Psoas muscle (tissue), 8 donors: ENCODE results near the gene MYO1D. TPM values are rescaled to one million over a fixed set of nuclear protein-coding genes. Genes with fewer than 3 reads are reported as not detected.

Experiments used
- ATAC-seq, 4 donors: fragments of 200-7000 bp; cut with Tn5 transposase; one replicate each; pipeline ENCODE4 v1.9.1; 2020; ENCODE audit warnings: moderate library complexity in 3 of 4, mild to moderate bottlenecking in 2 of 4
- DNase-seq, 2 donors: peaks; one replicate each; pipeline ENCODE4 v3.0.0-alpha.2; 2020
- H3K27ac ChIP-seq: fragments of 200-600 bp; one replicate; pipeline ENCODE4 v1.8.0; 2022
- H3K27me3 ChIP-seq, 3 donors: fragments of 200-600 bp in 1 of 3; one replicate each; pipeline versions ENCODE4 v1.6.1 to v1.8.0; 2013 to 2022; ENCODE audit warnings: low read length in 2 of 3, mild to moderate bottlenecking in 2 of 3, moderate library complexity in 1 of 3; ENCODE audit not compliant: insufficient read depth in 3 of 3
- H3K36me3 ChIP-seq, 2 donors: fragments of 200-600 bp in 1 of 2; one replicate each; pipeline versions ENCODE4 v1.6.1 to v1.8.0; 2013 to 2022; ENCODE audit warnings: low read depth in 1 of 2, mild to moderate bottlenecking in 1 of 2, moderate library complexity in 1 of 2; ENCODE audit not compliant: insufficient read depth in 1 of 2
- H3K4me1 ChIP-seq: fragments of 200-600 bp; one replicate; pipeline ENCODE4 v1.8.0; 2022
- H3K4me3 ChIP-seq: fragments of 200-600 bp; one replicate; pipeline ENCODE4 v1.8.0; 2022; ENCODE audit warnings: mild to moderate bottlenecking
- H3K9me3 ChIP-seq: fragments of 200-600 bp; one replicate; pipeline ENCODE4 v1.8.0; 2022
- WGBS, 3 donors: extraction: QIAGEN DNeasy Blood & Tissue Kit; methylation state at CpG; one replicate each; pipeline versions ENCODE4 v1.1.6 to v1.1.7; 2013; 5-methylcytosine and 5-hydroxymethylcytosine counted together
- intact Hi-C, 2 donors: fragments of 100-400 bp; cut with DNase I; formaldehyde crosslinking; loops; one replicate each; pipeline versions ENCODE4 v1.11.0 to v1.14.2; 2022
- polyA plus RNA-seq, 3 donors: library from polyadenylated mRNA; stranded (reverse); fragments of 200-250 nt; gene quantifications; one replicate each; pipeline ENCODE4 v1.2.3, GENCODE V29; 2013
- total RNA-seq, 4 donors: library from RNA; stranded (reverse); fragmentation: NEBNext Ultra II Directional in 2 of 4; extraction: Animal tissue kit (Norgen Biotek cat#: 25700) in 2 of 4; gene quantifications; one replicate each; pipeline versions ENCODE4 v1.2.1 to v1.2.4, GENCODE V29; 2021 to 2023
- TF ChIP-seq, protein P1 (sequence below): fragments of 200-600 bp; IDR thresholded peaks from one replicate; pipeline ENCODE4 v1.8.0; 2022; ENCODE audit warnings: antibody characterized with exemption
- donor health status: healthy with polysubstance abuse.
- donor health status: DM: no; HTN: no; CAD: no; lungs with moderate emphysema.
- donor health status: Bipolar disorder and iron deficiency.
- donor health status: healthy.
- donor health status: DM: yes; HTN: yes; CAD: no.
- donor health status: DM: no; HTN: no; CAD: no.
- donor health status: DM: no; HTN: no; CAD: no.
- donor health status: DM: yes; HTN: yes; CAD: no.

Gene MYO1D
- total and polyA plus RNA-seq, 7 donors, result 1.8 to 5.9 (median 4.1) TPM

DNA sequence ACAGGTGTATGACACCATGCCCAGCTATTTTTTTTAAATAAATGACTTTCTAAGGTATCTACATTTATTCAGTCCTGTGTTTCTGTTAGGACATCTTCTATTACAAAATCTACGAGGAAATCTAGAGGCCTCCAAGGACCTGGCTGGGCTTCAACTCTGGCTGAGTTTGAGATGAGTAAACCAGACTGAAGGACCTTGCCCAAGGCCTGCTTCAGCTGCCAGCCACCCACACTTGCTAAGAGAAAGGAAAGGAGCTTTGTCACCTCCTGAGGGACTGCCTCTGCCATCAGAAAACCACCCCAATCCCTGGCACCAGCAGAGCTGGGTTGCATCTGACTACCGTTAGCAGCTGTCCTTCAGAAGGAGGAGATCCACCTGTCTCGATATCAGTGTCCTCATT, 1.3 kb upstream of the MYO1D start:
- 53 to 74% (median 62%) methylated on average over 3 of the region's 3 CpGs for WGBS, 3 donors
- peak; percentile 74 to 85 for DNase-seq
- TF ChIP-seq, protein P1, sequence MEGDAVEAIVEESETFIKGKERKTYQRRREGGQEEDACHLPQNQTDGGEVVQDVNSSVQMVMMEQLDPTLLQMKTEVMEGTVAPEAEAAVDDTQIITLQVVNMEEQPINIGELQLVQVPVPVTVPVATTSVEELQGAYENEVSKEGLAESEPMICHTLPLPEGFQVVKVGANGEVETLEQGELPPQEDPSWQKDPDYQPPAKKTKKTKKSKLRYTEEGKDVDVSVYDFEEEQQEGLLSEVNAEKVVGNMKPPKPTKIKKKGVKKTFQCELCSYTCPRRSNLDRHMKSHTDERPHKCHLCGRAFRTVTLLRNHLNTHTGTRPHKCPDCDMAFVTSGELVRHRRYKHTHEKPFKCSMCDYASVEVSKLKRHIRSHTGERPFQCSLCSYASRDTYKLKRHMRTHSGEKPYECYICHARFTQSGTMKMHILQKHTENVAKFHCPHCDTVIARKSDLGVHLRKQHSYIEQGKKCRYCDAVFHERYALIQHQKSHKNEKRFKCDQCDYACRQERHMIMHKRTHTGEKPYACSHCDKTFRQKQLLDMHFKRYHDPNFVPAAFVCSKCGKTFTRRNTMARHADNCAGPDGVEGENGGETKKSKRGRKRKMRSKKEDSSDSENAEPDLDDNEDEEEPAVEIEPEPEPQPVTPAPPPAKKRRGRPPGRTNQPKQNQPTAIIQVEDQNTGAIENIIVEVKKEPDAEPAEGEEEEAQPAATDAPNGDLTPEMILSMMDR, result no peak
- intact Hi-C loops, result loop anchor here in 1 of 2 donors (5.0 kb wide), 1 partner anchor 96 kb away; no protein-coding TSS in a partner anchor
- H3K9me3 ChIP-seq, result no peaks in the 10 kb centered on the region
- no peak overlapping the region for H3K27ac ChIP-seq
- H3K27me3 ChIP-seq, result peaks cover 0 to 3% (median 2%) of the 10 kb centered on the region in 3 donors
- no peaks in the 10 kb centered on the region for H3K36me3 ChIP-seq
- peaks cover 4% of the 10 kb centered on the region for H3K4me1 ChIP-seq
- no peak for ATAC-seq
- no peak overlapping the region for H3K4me3 ChIP-seq

DNA sequence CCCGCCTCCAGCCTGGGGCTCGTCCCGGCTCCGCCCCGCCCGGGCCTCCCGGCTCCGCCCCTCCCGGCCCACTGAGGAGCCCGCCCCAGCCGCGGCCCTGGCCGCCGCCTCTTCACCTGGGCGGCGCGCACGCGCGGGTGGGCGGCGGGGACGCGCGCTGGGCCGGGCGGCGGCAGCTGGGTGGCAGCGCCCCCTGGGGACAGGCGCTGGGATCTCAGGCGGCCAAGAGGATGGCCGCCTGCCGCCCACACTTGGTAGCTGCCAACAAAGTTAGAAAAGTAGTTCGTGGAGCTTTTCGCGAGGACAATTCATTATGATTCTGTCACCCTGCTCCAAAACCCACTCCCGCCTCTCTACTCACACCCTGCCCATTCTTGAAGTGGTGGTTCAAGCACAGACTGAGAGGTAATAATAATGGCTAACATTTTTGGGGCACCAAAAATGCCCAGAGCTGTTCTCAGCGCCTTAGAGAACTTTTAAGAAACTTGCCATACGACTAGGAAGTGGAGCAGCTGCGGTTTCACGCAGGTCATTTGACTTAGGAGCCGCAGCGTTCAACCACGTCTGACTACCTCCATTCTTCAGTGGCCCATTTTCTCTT, 340 bp upstream of the MYO1D start:
- Histone ChIP-seq H3K36me3 (no peaks in the 10 kb centered on the region), H3K27ac (peak overlapping the region; percentile 43), H3K27me3 (peaks cover 0 to 3% (median 2%) of the 10 kb centered on the region in 3 donors), H3K9me3 (no peaks in the 10 kb centered on the region), H3K4me1 (peaks cover 4% of the 10 kb centered on the region), H3K4me3 (peak overlapping the region; percentile 88)
- WGBS, 3 donors, result 0 to 1% (median 1%) methylated on average over 38 to 44 of the region's 44 CpGs
- intact Hi-C loops, result loop anchor here (2.0 to 5.0 kb wide), 2 partner anchors 92 to 95 kb away; no protein-coding TSS in a partner anchor
- ATAC-seq (peak; percentile 100), DNase-seq (peak; percentile 93 to 95)
- TF ChIP-seq, protein P1, result peak; percentile 91

DNA sequence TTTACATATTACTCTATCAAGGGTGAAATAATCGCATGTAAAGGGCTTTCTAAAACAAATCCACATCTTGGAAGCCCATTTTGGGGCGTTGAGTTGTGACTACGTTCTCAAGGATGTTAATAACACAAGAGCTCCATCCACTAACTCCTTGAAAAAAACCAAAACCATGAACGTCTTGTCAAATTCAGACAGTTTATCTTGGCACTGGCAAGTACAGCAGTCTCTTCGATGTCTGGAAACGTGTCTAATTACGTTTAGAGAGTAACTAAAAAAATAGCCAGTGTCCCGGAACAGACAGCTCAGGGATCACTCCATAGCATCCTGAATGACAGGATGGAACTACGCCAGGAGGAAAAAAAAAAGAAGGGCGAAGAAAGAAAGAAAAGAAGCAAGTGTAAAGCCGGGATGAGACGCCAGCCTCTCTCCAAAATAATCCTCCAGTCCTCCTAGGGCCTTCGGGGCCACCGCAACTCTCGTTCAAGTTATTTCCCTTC, 954 bp downstream of the MYO1D start:
- no peak for DNase-seq
- peaks cover 7% of the 10 kb centered on the region for H3K4me1 ChIP-seq
- TF ChIP-seq, protein P1, result no peak
- 3 to 4% (median 3%) methylated on average over 15 of the region's 15 CpGs for WGBS, 3 donors
- H3K4me3 ChIP-seq, result peak overlapping the region; percentile 88
- peak overlapping the region; percentile 72 for H3K27ac ChIP-seq
- no peaks in the 10 kb centered on the region for H3K9me3 ChIP-seq
- no peaks in the 10 kb centered on the region for H3K36me3 ChIP-seq
- H3K27me3 ChIP-seq, result peaks cover 0 to 3% (median 0%) of the 10 kb centered on the region in 3 donors
- no peak for ATAC-seq
- intact Hi-C loops, result loop anchor here (2.0 to 5.0 kb wide), 2 partner anchors 91 to 94 kb away; no protein-coding TSS in a partner anchor

DNA sequence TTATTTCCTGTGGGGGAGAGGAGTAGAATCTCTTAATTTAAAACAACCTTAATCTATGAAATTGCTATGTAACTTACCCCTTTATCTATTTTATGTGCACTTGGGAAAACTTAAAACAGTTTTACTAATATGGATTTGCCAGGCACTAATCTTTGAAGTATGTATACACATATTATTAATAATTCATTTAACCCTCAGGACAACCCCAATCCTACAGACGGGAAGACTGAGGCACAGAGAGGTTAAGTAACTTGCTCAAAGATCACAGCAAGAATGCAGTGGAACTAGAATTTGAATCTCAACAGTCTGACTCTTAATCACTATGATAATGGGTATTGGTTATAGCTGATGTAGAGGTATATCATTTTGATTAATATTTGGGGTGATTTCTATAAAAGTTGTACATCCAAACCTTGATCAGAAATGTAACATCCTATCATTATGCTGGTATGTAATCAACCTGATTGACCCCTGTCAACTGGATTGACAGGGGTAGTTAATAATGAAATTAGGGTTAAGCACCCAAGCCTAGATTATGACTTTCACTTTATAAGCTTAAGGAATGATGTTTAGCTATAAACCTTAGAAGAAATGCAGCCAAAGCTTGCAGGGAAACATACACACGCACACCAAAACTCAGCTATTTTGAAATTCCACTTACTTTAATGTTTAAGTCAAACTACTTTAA, 1.6 kb downstream of the MYO1D start:
- TF ChIP-seq, protein P1, result no peak
- ATAC-seq (no peak), DNase-seq (no peak)
- Histone ChIP-seq H3K27ac (no peak overlapping the region), H3K4me3 (peak overlapping the region; percentile 88), H3K9me3 (no peaks in the 10 kb centered on the region), H3K4me1 (peaks cover 13% of the 10 kb centered on the region), H3K27me3 (peaks cover 0 to 3% (median 0%) of the 10 kb centered on the region in 3 donors), H3K36me3 (no peaks in the 10 kb centered on the region)
- intact Hi-C loops, result loop anchor here in 1 of 2 donors (5.0 kb wide), 1 partner anchor 93 kb away; no protein-coding TSS in a partner anchor
- 64 to 79% (median 65%) methylated on average over 2 of the region's 2 CpGs for WGBS, 3 donors
